GM18526 (cell line): ENCODE data around the gene ALKBH7.

ENCODE experiments used
- POLR2A ChIP-seq: IDR thresholded peaks from 3 replicates; pipeline ENCODE4 v1.6.1; 2011; ENCODE audit not compliant: insufficient read length; ENCODE audit errors: extremely low read depth

ALKBH7 gene

GRCh38 chr19:6413721-6414643 is 41.4 kb downstream of the ALKBH7 start:
- no peak for TF ChIP-seq POLR2A

GRCh38 chr19:6414793-6415590 is 42.4 kb downstream of the ALKBH7 start:
- TF ChIP-seq POLR2A: no peak

GRCh38 chr19:6415591-6416190 is 43.1 kb downstream of the ALKBH7 start:
- TF ChIP-seq POLR2A: no peak

- no peak for TF ChIP-seq POLR2A
Observed at GRCh38 chr19:6416658-6417405, 44.2 kb downstream of the ALKBH7 start.

- no peak for TF ChIP-seq POLR2A
Observed at GRCh38 chr19:6417713-6418561, 45.3 kb downstream of the ALKBH7 start.

GRCh38 chr19:6418562-6418932 is 46.0 kb downstream of the ALKBH7 start:
- no peak for TF ChIP-seq POLR2A

- no peak for TF ChIP-seq POLR2A
Observed at GRCh38 chr19:6421075-6422014, 48.8 kb downstream of the ALKBH7 start.

GRCh38 chr19:6423499-6424194 is 51.1 kb downstream of the ALKBH7 start:
- no peak for TF ChIP-seq POLR2A

GRCh38 chr19:6424195-6424938 is 51.8 kb downstream of the ALKBH7 start, which contains the start of gene KHSRP:
KHSRP (minus strand) TSS chr19:6424811; CDS start chr19:6424701, 110 bp downstream.
- TF ChIP-seq POLR2A: peak; percentile 77
